Daoy (cell line): ENCODE results near the gene PRDM16. TPM values are rescaled to one million over a fixed set of nuclear protein-coding genes. Genes with fewer than 3 reads are reported as not detected.

ENCODE experiments used
- DNase-seq: peaks from one replicate; pipeline ENCODE4 v3.0.0-alpha.2; 2015; ENCODE audit warnings: low read depth
- total RNA-seq: library from RNA; depleted of rRNA; stranded (reverse); fragments of >200 nt; shearing (Covaris generic); gene quantifications from 2 replicates; pipeline ENCODE4 v1.2.3, GENCODE V29; 2014

The PRDM16 gene
- total RNA-seq, 1 experiment from 2014 or later: 0.91 TPM

DNA sequence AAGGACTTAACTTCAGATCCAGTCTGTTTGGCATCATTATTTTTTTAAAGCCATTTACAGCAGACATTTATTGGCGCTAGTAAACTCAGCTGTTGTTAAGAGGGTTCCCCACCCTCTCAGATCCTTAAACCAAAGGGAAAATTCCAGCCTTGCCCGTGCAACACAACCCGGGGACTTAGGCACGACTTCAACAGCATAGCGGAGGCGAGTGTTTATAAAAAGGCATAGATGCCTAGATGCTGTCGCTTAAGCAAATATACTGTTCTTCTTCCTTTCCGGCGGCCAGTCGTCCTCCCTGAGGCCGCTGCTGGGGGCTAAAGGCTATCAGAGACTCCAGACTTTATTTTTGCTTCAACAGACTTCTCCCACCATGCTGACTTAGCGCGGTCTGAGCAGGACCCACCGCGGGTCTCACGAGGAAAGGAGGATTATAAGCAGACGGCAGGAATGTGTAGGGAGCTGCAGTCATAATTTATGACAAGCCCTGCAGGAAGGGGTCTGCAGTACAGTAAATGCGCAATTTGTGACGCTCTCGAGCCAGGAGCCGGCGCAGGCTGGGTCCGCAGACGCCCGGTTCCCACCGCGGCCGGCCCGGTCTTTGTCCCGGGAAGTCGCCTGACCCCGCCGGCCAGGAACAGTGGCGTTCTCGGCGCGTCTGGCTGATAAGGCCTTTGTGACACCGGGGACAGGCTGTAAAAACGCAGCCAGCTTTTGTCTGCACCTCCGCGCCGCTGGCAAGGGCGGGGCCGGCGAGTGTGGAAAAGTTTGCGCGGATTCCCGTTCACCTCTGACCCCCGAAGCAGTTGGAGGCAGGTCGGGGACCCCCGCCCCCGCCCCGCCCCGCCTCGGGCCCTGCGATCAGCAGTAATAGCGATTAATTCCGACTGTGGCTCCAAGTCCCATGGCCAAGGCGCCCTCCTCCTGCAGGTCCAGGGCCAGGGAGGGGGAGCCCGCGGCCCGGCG, 324.3 kb downstream of the PRDM16 start:
- no peak for DNase-seq

DNA sequence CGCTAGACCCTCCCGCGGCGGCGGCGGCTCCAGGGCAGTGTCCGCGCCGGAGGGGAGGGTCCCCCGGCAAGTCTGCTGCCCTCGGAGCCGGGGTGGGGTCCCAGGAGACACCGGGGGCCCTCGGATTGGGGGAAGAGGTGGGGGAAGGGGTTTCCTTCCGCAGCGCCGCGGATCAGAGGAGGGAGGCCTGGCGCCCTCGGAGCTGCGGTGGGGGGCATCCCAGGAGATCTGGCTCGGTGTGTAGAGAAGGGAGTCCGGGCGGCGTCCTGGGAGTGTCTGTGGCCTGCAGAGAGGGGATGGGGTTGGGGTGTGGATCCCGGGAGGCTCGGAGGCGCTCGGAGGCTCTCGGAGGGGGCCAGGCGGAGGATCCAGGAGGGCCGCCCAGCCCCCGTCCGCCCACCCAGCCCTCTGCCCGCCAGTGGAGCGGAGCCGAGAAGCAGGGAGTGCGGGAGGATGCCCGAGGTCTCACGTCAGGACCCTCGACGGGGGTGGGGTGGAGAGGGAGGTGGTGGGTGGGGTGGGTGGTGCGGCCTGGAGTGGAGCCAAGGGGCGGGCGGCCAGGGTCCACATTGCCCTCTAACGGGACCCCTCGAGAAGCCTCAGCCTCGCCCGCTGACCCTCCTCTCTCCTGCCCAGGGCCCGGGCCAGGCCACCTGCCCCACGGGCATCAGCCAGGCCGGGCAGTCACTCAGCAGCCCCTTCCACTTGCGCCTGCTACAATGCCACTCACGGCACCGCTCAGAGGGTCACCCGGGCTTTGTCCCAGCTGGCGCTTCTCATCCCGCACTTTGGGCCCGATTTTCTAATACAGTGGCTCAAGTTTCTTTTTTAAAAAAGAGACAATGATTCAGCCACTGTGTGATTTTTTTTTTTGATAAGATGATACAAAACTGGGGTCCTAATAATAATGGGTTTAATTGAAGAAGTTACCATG, 325.3 kb downstream of the PRDM16 start:
- DNase-seq: no peak

DNA sequence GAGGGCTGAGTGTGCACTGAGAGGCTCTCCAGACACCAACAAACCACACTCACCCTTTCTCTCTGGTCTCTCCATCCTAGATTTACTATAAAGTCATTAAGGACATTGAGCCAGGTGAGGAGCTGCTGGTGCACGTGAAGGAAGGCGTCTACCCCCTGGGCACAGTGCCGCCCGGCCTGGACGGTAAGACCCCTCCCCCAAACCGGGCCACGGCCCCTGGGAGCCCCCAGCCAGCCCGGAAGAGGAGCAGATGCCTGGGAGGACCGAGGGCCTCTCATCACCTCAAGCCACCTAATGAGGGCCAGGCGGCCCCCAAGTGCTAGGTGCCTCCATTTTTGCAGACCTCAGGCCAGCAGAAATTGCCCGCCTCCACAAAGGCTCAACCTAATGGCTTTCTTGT, 327.4 kb downstream of the PRDM16 start:
- no peak for DNase-seq

DNA sequence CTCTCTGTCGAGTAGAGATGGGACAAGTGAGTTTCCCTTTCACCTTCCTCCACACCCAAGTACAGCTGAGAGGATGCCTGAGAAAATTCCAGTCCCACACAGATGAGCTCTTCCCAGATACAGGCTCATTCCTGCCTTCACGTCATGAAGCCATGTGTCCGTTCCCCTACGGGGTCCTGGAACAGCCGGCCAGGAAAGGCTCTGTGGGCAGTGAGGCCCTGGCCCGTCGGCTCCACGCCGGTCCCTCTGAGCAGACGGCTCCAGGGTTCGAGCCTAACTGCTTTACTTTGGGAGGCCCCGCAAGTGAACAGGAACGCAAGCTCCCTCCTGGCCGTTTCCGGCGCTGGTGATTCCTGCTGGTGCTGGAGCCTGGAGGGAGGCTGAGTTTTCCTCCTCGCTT, 328.3 kb downstream of the PRDM16 start:
- DNase-seq: no peak

DNA sequence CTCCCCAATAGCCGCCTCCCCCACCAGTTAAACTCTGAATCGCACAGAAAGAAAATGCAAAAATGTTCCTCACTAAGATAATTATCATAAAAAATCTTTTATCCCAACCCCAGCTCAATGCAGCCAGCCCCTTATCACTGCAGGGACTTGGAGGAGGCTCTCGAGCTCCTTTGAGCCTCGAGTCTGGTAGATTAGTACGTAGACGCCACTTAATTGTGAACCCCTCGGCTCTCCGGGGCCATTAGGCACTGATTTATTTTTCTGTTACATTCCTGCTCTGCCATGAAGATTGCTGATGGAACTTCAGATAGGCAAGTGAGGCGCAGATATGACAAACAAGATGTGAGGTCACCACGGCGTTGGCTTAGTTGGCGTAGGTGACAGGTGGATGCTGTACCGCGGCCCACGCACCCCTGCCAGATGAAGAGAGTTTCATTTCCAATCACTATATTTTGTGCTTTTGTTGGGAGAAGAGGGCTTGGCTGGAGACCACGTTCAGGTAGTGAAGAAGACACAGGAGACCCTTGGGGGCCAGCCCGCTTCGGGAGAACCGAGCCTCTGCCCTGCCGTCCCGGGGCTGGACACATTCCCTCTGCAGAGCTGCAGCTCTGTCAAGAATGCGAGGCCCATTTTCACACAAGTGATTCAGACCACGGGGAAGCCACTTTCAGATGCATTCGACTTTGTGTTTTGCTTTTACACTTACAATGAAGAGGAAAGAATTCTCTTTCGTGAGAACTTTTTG, 329.6 kb downstream of the PRDM16 start:
- no peak for DNase-seq

DNA sequence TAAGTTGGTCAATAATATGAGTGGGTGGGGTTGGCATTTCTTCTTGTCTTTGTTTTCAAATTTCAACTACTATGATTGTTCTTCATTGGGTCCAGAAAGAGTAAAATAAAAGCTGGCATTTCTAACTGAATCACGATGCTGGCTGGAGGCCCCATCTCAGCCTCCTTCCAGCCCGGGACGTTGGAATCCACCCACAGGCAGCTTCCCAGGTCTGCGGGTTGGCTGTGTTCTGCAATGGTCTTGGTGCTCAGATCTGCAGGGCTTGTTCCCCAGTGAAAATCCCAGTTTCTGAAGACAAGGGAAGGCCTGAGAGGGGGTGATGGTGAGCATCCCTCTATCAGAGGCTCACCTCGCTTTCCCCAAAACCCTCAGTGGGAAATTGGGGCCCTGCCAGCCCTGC, 330.7 kb downstream of the PRDM16 start:
- no peak for DNase-seq

DNA sequence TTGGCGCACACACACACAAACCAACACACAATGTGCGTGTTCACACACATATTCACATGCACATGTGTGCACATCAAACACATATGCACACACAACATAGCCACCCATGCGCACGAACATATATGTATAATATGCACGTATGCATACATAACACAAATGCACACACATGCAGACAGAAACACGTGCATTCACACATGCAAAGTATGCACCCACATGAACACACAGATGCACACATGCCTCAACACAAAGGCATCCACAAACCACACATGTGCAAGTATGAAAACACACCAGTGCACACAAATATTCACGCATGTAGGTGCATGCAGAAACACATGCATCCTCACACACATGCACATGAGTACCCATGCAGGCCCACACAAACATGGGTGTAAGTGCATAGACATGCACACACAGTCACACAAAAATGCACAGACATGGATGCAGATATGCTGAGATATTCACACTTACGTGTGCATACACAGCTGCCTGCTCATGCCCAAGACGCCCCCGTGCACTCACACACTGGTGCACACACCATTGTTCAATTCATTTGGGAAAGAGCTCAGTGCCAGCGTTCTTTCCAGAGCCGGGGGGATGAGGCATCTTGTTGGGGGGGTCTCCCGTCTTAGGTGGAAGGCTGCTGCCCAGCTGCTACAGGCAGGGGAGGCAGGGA, 332.7 kb downstream of the PRDM16 start:
- no peak for DNase-seq

DNA sequence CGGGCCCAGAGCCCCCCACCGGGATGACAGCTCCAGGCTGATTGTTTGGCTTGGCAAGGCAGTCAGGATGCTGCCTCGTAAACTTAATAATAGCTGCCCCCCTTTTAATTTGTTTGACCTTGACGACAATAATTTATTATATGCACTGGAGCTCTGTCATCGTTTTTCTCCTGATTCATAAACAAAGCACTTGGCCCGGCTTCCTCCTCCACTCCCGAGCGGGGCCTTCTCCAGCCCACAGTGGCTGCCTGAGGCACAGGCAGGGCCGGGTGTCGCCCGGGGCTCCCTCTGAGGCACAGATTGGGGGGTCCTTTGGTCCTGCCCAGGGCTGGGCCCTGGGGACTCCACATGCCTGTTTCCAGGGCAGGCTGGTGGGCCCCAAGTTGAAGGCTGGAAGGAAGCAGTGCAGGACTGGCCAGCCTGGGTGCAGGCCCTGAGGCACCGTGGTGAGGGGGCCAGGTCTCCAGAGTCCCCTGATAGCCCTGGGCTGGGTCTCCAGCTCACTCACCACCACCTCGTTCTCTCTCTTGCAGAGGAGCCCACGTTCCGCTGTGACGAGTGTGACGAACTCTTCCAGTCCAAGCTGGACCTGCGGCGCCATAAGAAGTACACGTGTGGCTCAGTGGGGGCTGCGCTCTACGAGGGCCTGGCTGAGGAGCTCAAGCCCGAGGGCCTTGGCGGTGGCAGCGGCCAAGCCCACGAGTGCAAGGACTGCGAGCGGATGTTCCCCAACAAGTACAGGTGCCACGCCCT, 333.4 kb downstream of the PRDM16 start:
- no peak for DNase-seq

DNA sequence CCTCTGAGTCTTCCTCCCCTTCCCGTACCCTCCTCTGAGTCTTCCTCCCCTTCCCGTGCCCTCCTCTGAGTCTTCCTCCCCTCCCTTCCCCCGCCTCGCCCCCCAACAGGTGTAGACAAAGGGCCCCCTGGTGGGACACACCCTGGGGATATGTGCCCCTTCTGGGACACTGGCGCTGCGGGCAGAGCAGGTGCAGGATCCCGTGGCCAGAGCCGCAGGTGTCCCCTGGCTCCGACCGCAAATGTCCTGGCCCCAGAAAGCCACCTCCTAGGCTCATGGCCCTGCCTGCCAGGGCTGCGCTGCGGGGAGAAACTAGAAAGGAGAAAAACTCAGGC, 334.0 kb downstream of the PRDM16 start:
- DNase-seq: no peak

DNA sequence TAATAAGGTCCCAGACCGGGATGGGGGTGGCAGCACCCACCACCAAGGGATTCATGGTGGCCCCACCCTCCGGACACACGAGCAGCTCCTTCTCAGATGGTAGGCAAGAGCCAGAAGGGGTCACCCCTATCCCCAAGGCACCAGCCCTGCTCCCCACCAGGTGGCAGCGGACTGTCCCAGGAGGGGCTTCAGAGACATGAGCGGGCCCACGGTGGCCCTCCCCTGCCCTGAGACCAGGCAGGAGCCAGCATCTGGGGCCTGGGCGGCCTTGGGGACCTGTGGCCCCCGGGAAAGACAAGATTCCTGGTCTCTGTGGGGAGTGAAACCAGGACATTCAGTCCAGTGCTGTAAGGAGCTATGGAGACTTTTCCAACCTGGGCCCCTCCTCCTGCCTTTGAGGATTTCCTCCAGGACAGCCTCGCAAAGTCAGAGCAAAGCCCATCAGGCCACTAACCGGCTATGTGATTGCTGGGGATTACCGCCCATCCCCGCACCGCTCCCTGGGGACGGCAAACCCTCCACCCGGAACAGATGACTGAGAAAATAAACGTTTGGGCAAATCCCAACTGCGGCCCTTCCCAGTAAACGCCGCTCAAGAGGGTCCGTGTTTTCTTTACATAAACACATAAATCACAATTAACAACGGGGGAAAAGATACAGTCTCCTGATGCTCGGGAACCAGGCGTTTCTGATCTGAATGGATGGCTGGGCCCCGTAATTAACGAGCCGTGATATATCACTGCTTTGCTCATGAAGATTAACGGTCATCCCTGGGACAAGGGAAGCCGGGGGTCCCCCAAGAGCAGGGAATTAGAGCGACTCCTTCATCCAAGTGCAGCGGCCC, 334.6 kb downstream of the PRDM16 start:
- peak; percentile 27 for DNase-seq

DNA sequence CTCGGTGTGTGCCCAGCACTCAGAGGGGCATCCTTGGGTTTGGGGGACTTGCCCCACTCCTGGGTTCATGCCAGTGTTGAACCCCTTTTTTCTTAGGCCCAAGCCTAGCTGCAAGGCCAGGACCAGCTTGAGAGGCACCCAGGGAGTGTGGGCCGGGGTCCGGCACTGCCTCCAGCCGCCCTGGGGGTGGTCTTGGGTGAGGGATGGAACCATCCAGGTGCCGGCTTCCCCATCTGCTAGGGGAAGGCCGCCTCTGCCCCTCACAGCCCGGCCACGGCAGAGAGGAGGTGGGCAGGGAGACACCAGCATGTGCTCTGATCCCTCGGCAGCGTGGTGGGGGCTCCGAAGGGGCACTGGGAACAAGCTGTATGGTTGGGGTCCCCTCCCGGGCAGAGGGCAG, 335.3 kb downstream of the PRDM16 start:
- DNase-seq: no peak

DNA sequence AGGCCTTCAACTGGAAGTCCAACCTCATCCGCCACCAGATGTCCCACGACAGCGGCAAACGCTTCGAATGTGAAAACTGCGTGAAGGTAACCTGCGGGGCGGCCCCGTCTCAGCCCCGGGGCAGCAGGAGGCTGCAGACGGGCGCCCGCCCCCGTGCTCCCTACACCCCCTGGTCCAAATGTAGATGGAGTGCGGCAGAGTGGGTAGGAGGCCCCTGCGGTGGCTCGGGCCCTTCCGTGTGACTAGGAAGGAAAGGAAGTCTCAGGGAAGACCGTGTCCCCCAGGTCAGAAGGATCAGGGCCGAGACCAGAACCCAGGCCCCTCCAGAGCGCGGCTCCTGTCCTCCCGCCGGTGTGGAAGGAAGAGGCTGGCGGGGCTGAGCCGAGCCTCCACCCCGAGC, 335.8 kb downstream of the PRDM16 start:
- DNase-seq: no peak

DNA sequence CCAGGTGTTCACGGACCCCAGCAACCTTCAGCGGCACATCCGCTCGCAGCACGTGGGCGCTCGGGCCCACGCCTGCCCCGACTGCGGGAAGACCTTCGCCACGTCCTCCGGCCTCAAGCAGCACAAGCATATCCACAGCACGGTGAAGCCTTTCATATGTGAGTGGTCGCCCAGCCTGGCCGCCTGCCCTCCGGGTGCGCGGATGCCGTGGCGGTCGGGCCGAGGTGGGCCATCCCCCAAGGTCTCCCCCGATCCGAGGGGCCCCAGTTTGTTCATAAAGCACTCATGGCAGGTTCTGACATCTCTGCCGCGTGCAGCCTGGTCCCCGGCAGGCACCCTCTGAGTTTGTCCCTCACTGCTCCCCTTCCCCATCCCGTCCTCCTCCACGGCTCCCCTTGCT, 336.5 kb downstream of the PRDM16 start:
- DNase-seq: no peak

DNA sequence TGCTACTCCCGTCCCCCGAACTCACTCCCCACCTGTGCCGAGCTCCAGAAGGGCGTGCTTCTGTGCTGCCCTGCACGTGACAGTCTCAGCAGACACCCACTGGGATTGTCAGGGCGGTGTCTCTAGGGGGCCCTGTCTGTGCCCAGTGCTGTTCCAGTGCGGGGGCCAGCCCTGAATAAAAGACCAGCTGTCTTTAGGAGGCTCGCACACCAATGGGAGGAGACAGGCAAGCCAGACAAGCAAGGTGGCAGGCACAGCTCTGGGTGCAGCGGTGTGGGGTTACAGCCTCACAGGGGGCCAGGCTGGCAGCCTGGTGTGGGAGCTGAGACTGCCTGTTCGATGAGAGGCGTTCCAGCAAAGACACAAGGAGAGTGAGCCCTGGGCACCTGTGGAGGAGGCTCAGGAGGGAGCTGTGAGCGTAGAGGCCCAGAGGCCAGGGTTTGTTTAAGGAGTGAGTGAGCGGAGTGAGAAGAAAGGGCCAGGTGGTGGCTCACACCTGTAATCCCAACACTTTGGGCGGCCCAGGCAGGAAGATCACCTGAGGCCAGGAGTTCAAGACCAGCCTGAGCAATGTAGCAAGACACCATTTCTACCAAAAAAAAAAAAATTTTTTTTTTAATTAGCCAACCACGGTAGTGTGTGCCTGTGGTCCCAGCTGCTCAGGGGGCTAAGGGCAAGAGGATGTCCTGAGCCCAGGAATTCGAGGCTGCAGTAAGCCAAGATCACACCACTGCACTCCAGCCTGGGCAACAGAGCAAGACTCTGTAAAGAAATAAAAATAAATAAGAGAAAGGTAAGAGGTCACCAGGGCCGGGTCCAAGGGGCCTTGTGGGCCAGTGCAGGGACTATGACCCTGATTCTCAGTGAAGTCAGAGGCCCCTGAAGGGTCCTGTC, 337.2 kb downstream of the PRDM16 start:
- no peak for DNase-seq

DNA sequence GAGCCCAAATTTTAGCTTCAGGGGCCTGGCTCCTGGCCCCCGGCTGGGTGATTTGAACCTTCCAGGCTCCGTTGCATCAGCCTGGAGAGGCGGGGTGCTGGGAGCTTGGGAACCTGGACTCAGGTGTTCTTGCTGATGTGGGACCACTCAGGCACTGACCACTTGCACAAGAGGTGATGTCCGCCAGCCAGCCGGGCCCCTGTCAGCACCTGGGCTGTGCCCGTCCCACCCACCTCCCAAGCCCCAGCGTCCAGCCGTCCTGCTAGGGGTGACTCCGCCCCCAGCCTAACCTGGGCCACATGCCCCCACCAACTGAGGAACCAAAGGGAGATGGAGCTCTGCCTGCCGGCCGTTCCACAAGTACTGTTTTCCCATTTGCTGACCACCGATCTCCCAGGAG, 338.0 kb downstream of the PRDM16 start:
- DNase-seq: no peak

DNA sequence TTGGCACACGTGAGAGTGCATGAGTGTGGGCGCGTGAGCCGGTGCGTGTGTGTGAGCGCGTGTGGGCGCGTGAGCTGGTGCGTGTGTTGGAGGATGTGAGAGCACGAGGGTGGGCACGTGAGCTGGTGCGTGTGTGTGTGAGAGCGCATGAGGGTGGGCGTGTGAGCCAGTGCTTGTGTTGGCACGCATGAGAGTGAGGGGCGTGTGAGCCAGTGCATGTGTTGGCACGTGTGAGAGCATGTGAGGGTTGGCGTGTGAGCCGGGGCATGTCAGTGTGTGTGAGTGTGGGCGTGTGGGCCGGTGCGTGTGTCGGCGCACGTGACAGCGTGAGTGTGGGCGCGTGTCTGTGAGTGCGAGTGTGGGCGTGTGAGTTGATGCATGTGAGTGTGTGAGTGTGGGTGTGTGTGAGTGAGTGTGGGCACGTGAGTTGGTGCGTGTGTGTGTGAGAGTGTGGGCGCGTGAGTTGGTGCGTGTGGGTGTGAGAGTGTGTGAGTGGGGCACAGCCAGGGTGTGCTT, 339.8 kb downstream of the PRDM16 start:
- no peak for DNase-seq

DNA sequence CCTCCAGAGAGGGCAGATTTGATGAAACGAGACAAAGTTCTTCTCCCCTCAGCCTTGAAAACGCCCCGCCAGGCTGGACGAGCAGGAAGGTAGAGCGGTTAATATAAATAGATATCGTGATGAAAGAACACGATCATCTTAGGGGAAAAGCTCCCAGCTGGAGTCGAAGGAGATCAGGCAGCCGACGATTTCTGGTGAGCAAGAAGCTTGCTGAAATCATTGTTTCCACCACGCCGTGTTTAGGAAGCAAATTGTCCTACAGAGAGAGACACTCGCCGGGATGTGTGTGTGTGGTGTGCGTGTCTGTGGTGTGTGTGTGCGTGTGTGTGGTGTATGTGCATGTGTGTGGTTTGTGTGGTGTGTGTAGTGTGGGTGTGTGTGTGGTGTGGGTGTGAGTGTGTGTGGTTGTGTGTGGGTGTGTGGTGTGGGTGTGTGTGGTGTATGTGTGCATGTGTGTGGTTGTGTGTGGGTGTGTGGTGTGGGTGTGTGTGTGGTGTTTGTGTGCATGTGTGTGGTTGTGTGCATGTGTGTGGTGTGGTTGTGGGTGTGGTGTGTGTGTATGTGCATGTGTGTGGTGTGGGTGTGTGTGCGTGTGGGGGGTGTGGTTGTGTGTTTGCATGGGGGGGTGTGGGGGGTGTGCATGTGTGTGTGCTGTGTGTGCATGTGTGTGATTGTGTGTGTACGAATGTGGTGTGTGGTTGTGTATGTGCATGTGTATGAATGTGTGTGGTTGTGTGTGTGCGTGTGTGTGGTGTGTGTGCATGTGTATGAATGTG, 340.6 kb downstream of the PRDM16 start:
- no peak for DNase-seq
